GM12878 (cell line): ENCODE results near the gene KMT2B. TPM values are rescaled to one million over a fixed set of nuclear protein-coding genes. Genes with fewer than 3 reads are reported as not detected.
A peak's percentile ranks its signal among the peaks of the same experiment; 100 is the strongest.

Source experiments
- BACH1 ChIP-seq: fragments of 450-650 bp; IDR thresholded peaks from 2 replicates; pipeline ENCODE4 v1.6.1; 2017; ENCODE audit warnings: mild to moderate bottlenecking, borderline replicate concordance
- BMI1 ChIP-seq: fragments of 450-650 bp; IDR thresholded peaks from 2 replicates; pipeline ENCODE4 v1.6.1; 2016; ENCODE audit warnings: mild to moderate bottlenecking, moderate library complexity, borderline replicate concordance
- CHD2 ChIP-seq: IDR thresholded peaks from 2 replicates; pipeline ENCODE4 v1.6.1; 2011; ENCODE audit warnings: low read depth, low read length, improper control_type of control experiment, borderline replicate concordance
- EP300 ChIP-seq, 2 experiments: fragments of 150-350 bp in 1 of 2; IDR thresholded peaks; 2 replicates each; pipeline ENCODE4 v1.6.1; 2011 to 2012; ENCODE audit warnings: low read depth in 2 of 2, low read length in 2 of 2, borderline replicate concordance in 1 of 2, improper control_type of control experiment in 1 of 2, inconsistent platforms in 1 of 2; ENCODE audit not compliant: control insufficient read depth in 1 of 2
- MEF2B ChIP-seq: fragments of 450-650 bp; IDR thresholded peaks from 2 replicates; pipeline ENCODE4 v1.6.1; 2018; ENCODE audit warnings: mild to moderate bottlenecking, moderate library complexity; ENCODE audit not compliant: partially characterized antibody, poor library complexity, severe bottlenecking
- PML ChIP-seq: IDR thresholded peaks from 2 replicates; pipeline ENCODE4 v1.6.1; 2012; ENCODE audit warnings: low read length, inconsistent platforms
- POLR2AphosphoS5 ChIP-seq: IDR thresholded peaks from 2 replicates; pipeline ENCODE4 v1.6.1; 2011; ENCODE audit warnings: mild to moderate bottlenecking, low read length, inconsistent platforms
- SPI1 ChIP-seq: IDR thresholded peaks from 2 replicates; pipeline ENCODE4 v1.6.1; 2011; ENCODE audit warnings: low read depth, mild to moderate bottlenecking, low read length, moderate library complexity, borderline replicate concordance; ENCODE audit not compliant: insufficient read depth
- SRF ChIP-seq, 2 experiments: IDR thresholded peaks; 2 replicates each; pipeline ENCODE4 v1.6.1; 2011; ENCODE audit warnings: low read depth in 2 of 2, low read length in 2 of 2, mild to moderate bottlenecking in 1 of 2, moderate library complexity in 1 of 2
- TCF7 ChIP-seq: IDR thresholded peaks from 2 replicates; pipeline ENCODE4 v1.6.1; 2014; ENCODE audit warnings: antibody characterized with exemption, borderline replicate concordance
- YBX1 ChIP-seq: fragments of 450-650 bp; IDR thresholded peaks from 2 replicates; pipeline ENCODE4 v1.6.1; 2016; ENCODE audit warnings: antibody characterized with exemption
- ZZZ3 ChIP-seq: IDR thresholded peaks from 2 replicates; pipeline ENCODE4 v1.6.1; 2011; ENCODE audit warnings: low read depth; ENCODE audit not compliant: control insufficient read depth, insufficient read length
- polyA plus RNA-seq, 11 experiments: library from polyadenylated mRNA; depleted of rRNA in 4 of 11; unstranded in 6 of 11; stranded (reverse) in 5 of 11; fragments of >200 nt; fragmentation: Nextera tagmentation in 4 of 11; fragmentation: Illumina TruSeq in 1 of 11; extraction: Ambion mirVana in 4 of 11; extraction: Trizol in 1 of 11; gene quantifications; 1 replicate in 1 of 11; 2 replicates in 10 of 11; pipeline versions ENCODE4 v1.2.1 to v1.2.3, GENCODE V29; 2011 to 2016; ENCODE audit warnings: inconsistent platforms in 2 of 11, missing spikeins in 2 of 11, low read depth in 1 of 11
- total RNA-seq, 4 experiments: library from RNA; depleted of rRNA in 3 of 4; stranded (reverse); fragments of >200 nt in 3 of 4; fragmentation: Illumina TruSeq in 1 of 4; extraction: Trizol in 1 of 4; gene quantifications; 2 replicates each; pipeline versions ENCODE4 v1.2.1 to v1.2.3, GENCODE V29; 2013 to 2021
- TF ChIP-seq, protein P1 (sequence below): fragments of 450-650 bp; conservative IDR thresholded peaks from 2 replicates; pipeline ENCODE4 v1.6.1; 2017; ENCODE audit warnings: mild to moderate bottlenecking, moderate library complexity
- TF ChIP-seq, protein P2 (sequence below): IDR thresholded peaks from 2 replicates; pipeline ENCODE4 v1.6.1; 2011; ENCODE audit warnings: mild to moderate bottlenecking, low read depth, low read length, moderate library complexity; ENCODE audit not compliant: insufficient replicate concordance
- TF ChIP-seq, protein P3 (sequence below): IDR thresholded peaks from 2 replicates; pipeline ENCODE4 v1.6.1; 2011; ENCODE audit warnings: borderline replicate concordance, low read depth, mild to moderate bottlenecking, moderate library complexity, low read length; ENCODE audit not compliant: insufficient read depth, poor library complexity, severe bottlenecking
- TF ChIP-seq, protein P4 (sequence below): fragments of 450-650 bp; IDR thresholded peaks from 2 replicates; pipeline ENCODE4 v1.6.1; 2017; ENCODE audit warnings: low read depth, mild to moderate bottlenecking, moderate library complexity
- TF ChIP-seq, protein P5 (sequence below): IDR thresholded peaks from 2 replicates; pipeline ENCODE4 v1.6.1; 2011; ENCODE audit warnings: low read depth, low read length, improper control_type of control experiment, borderline replicate concordance

KMT2B gene
- total and polyA plus RNA-seq, 10 of the 15 experiments (the other 5 are each of a cell fraction or from before 2014, with no cell fraction given), result 0.71 to 35.6 (median 6.0) TPM

DNA sequence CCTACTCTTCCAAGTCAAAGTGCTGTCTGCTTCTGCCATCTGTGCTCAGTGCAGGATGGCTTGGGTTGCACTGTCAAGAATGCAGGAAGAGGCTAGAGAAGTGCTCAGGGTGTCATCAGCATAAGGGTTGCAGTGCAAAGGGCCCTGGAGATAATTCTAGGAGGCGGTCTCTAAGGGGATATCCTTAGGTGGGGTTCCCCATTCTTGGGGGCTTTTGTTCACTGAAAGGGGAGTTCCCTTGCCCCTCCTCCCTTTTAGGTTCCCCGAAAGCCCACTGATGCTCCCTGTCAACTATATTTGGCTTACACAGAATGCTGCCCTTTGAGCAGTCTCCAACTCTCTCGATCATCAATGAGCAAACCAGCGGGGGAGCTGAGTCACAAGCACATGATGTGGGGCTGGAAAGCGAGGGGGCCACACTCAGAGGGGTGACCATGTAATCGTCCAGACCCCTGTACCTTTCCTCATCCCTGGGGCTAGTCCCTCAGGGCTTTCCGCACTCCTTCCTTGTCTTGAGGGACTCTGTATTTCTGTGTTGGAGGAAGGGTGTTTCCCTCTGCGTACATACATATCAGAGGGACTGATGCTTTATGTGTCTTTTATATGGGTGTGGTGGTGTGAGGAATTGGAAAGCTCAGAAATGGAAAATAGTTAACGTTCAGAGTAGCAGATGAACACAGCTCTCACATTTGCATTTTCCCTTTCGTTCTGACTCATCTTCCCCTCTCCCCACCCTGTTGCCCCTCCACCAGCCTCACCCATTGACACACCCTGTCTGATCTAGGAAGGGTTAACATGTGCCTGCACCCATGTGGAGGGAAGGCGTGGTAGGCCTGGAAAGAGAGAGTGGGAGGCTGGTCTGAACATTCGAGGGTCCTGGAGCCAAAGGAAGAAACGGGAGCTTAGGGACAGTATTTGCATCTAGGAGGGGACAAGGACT, 6.7 kb upstream of the KMT2B start (continued):
- TF ChIP-seq SRF (IDR thresholded peaks at IDR 0.05; ENCODE audit: low read depth in 2 of 2, low read length in 2 of 2) (0 out of 4 replicates have a peak, but pooled peaks of 1 of the 2 experiments have one; percentile 17), BACH1 (no peak), TCF7 (no peak), PML (no peak), POLR2AphosphoS5 (peak; percentile 69; the same call in 1 of the 2 replicates), MEF2B (peak; percentile 48), YBX1 (no peak), SPI1 (peak; percentile 38; the same call in 1 of the 2 replicates), CHD2 (peak; percentile 83), BMI1 (peak; percentile 59; the same call in 1 of the 2 replicates), ZZZ3 (no peak), EP300 (IDR thresholded peaks at IDR 0.05; ENCODE audit: borderline replicate concordance in 1 of 2, control insufficient read depth in 1 of 2, low read depth in 2 of 2, low read length in 2 of 2) (peak; percentile 70 to 92)
- TF ChIP-seq, protein P1, sequence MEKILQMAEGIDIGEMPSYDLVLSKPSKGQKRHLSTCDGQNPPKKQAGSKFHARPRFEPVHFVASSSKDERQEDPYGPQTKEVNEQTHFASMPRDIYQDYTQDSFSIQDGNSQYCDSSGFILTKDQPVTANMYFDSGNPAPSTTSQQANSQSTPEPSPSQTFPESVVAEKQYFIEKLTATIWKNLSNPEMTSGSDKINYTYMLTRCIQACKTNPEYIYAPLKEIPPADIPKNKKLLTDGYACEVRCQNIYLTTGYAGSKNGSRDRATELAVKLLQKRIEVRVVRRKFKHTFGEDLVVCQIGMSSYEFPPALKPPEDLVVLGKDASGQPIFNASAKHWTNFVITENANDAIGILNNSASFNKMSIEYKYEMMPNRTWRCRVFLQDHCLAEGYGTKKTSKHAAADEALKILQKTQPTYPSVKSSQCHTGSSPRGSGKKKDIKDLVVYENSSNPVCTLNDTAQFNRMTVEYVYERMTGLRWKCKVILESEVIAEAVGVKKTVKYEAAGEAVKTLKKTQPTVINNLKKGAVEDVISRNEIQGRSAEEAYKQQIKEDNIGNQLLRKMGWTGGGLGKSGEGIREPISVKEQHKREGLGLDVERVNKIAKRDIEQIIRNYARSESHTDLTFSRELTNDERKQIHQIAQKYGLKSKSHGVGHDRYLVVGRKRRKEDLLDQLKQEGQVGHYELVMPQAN, result peak; percentile 51; the same call in 1 of the 2 replicates
- TF ChIP-seq, protein P2, sequence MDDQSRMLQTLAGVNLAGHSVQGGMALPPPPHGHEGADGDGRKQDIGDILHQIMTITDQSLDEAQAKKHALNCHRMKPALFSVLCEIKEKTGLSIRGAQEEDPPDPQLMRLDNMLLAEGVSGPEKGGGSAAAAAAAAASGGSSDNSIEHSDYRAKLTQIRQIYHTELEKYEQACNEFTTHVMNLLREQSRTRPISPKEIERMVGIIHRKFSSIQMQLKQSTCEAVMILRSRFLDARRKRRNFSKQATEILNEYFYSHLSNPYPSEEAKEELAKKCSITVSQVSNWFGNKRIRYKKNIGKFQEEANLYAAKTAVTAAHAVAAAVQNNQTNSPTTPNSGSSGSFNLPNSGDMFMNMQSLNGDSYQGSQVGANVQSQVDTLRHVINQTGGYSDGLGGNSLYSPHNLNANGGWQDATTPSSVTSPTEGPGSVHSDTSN, result no peak
- TF ChIP-seq, protein P3, sequence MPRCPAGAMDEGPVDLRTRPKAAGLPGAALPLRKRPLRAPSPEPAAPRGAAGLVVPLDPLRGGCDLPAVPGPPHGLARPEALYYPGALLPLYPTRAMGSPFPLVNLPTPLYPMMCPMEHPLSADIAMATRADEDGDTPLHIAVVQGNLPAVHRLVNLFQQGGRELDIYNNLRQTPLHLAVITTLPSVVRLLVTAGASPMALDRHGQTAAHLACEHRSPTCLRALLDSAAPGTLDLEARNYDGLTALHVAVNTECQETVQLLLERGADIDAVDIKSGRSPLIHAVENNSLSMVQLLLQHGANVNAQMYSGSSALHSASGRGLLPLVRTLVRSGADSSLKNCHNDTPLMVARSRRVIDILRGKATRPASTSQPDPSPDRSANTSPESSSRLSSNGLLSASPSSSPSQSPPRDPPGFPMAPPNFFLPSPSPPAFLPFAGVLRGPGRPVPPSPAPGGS, result peak; percentile 69
- TF ChIP-seq, protein P4, sequence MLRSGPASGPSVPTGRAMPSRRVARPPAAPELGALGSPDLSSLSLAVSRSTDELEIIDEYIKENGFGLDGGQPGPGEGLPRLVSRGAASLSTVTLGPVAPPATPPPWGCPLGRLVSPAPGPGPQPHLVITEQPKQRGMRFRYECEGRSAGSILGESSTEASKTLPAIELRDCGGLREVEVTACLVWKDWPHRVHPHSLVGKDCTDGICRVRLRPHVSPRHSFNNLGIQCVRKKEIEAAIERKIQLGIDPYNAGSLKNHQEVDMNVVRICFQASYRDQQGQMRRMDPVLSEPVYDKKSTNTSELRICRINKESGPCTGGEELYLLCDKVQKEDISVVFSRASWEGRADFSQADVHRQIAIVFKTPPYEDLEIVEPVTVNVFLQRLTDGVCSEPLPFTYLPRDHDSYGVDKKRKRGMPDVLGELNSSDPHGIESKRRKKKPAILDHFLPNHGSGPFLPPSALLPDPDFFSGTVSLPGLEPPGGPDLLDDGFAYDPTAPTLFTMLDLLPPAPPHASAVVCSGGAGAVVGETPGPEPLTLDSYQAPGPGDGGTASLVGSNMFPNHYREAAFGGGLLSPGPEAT, result peak; percentile 63; the same call in 1 of the 2 replicates
- TF ChIP-seq, protein P5, sequence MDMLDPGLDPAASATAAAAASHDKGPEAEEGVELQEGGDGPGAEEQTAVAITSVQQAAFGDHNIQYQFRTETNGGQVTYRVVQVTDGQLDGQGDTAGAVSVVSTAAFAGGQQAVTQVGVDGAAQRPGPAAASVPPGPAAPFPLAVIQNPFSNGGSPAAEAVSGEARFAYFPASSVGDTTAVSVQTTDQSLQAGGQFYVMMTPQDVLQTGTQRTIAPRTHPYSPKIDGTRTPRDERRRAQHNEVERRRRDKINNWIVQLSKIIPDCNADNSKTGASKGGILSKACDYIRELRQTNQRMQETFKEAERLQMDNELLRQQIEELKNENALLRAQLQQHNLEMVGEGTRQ, result no peak
